K562 (cell line): ENCODE measurements around the gene HOXA9. TPM values are rescaled to one million over a fixed set of nuclear protein-coding genes. Genes with fewer than 3 reads are reported as not detected.

Experiments
- ATAC-seq: fragments of 200-7000 bp; cut with Tn5 transposase; 3 replicates; pipeline ENCODE4 v1.9.1; 2020; ENCODE audit warnings: moderate library complexity
- BruUV-seq: library from RNA; stranded (reverse); fragments of 400-500 nt; replicated peaks from 2 replicates; lab custom pipeline; 2021; lab: Mats Ljungman, UMichigan
- CTCF ChIA-PET: fragments of 300-600 bp; formaldehyde crosslinking; extraction: SDS; loops from one replicate; lab custom pipeline; 2021; ENCODE audit warnings: low intra/inter-chr PET ratio; lab: Yijun Ruan, JAX
- POLR2A ChIA-PET: fragments of 300-600, 350-650 bp; sonication (Branson Sonifier 250); formaldehyde crosslinking; extraction: SDS; loops from one replicate; lab custom pipeline; 2021; ENCODE audit warnings: antibody characterized with exemption, inconsistent platforms; lab: Yijun Ruan, JAX
- DNase-seq, 4 experiments: peaks; one replicate each; pipeline versions ENCODE4 v3.0.0 to v3.0.0-alpha.2; 2011 to 2018; ENCODE audit warnings: low spot score in 3 of 4, mixed read lengths in 3 of 4; ENCODE audit errors: extremely low read depth in 1 of 4
- FAIRE-seq: peaks from 2 replicates; lab custom pipeline; 2011; peaks lifted over from hg19 to GRCh38; lab: Jason Lieb, UNC
- H2AFZ ChIP-seq: 2 replicates; pipeline ENCODE4 v1.6.0; 2011; ENCODE audit warnings: low read depth, low read length, control low read depth, inconsistent platforms
- H3K27ac ChIP-seq: fragments of 200-600 bp; 3 replicates; pipeline ENCODE4 v1.8.0; 2011; ENCODE audit warnings: low read depth, mild to moderate bottlenecking, control low read depth, inconsistent platforms, low read length, moderate library complexity, mixed read lengths; ENCODE audit errors: extremely low read depth
- H3K27me3 ChIP-seq, 2 experiments: fragments of 300-600 bp in 1 of 2; 2 replicates in 1 of 2; 3 replicates in 1 of 2; pipeline versions ENCODE4 v1.6.0 to v1.8.0; 2011; ENCODE audit warnings: inconsistent platforms in 2 of 2, low read length in 2 of 2, mild to moderate bottlenecking in 1 of 2, mixed read lengths in 1 of 2, moderate library complexity in 1 of 2; ENCODE audit not compliant: control insufficient read depth in 2 of 2, insufficient read depth in 2 of 2
- H3K36me3 ChIP-seq: fragments of 300-600 bp; 3 replicates; pipeline ENCODE4 v1.8.0; 2011; ENCODE audit warnings: mild to moderate bottlenecking, low read length, inconsistent platforms; ENCODE audit not compliant: control insufficient read depth, insufficient read depth
- H3K4me1 ChIP-seq, 2 experiments: fragments of 200-600 bp in 1 of 2; replicated peaks in 1 of 2; 2 replicates in 1 of 2; 3 replicates in 1 of 2; pipeline versions ENCODE4 v1.5.1 to v1.8.0; 2011; ENCODE audit warnings: inconsistent platforms in 2 of 2, low read length in 2 of 2, mild to moderate bottlenecking in 1 of 2, mixed read lengths in 1 of 2, moderate library complexity in 1 of 2; ENCODE audit not compliant: control insufficient read depth in 2 of 2, insufficient read depth in 2 of 2
- H3K4me2 ChIP-seq: 2 replicates; pipeline ENCODE4 v1.6.1; 2011; ENCODE audit warnings: low read length, control low read depth, inconsistent platforms, mixed read lengths; ENCODE audit not compliant: insufficient read depth
- H3K4me3 ChIP-seq: fragments of 200-600 bp; sonication (generic), shearing (Covaris generic); 2 replicates; pipeline ENCODE4 v1.5.1; 2016; ENCODE audit warnings: control low read depth, inconsistent platforms
- H3K79me2 ChIP-seq: fragments of 200-600 bp; 3 replicates; pipeline ENCODE4 v1.8.0; 2011; ENCODE audit warnings: low read length, inconsistent platforms; ENCODE audit not compliant: control insufficient read depth, insufficient read depth
- H3K9ac ChIP-seq, 2 experiments: 2 replicates each; pipeline versions ENCODE4 v1.6.0 to v1.6.1; 2011; ENCODE audit warnings: low read depth in 2 of 2, low read length in 2 of 2, control low read depth in 1 of 2, inconsistent platforms in 1 of 2, mild to moderate bottlenecking in 1 of 2, mixed read lengths in 1 of 2; ENCODE audit not compliant: insufficient read depth in 1 of 2
- H3K9me1 ChIP-seq: one replicate; pipeline ENCODE4 v1.6.0; 2011; ENCODE audit warnings: inconsistent platforms, mild to moderate bottlenecking, low read length, moderate library complexity; ENCODE audit not compliant: control insufficient read depth, insufficient read depth
- H3K9me3 ChIP-seq: replicated peaks from 2 replicates; pipeline ENCODE4 v1.5.1; 2011; ENCODE audit warnings: low read depth, low read length, inconsistent platforms; ENCODE audit not compliant: control insufficient read depth, insufficient read depth
- H4K20me1 ChIP-seq: replicated peaks from 2 replicates; pipeline ENCODE4 v1.6.1; 2011; ENCODE audit warnings: low read length, inconsistent platforms, mixed read lengths; ENCODE audit not compliant: control insufficient read depth, insufficient read depth
- C11orf30 ChIP-seq: fragments of 450-650 bp; IDR thresholded peaks from 2 replicates; pipeline ENCODE4 v1.6.1; 2016; ENCODE audit warnings: low read depth, mild to moderate bottlenecking
- FOXK2 ChIP-seq, 2 experiments: fragments of 450-650 bp; IDR thresholded peaks in 1 of 2; conservative IDR thresholded peaks in 1 of 2; 2 replicates each; pipeline ENCODE4 v1.6.1; 2016; ENCODE audit warnings: low read depth in 2 of 2, mild to moderate bottlenecking in 1 of 2
- GABPB2 ChIP-seq: fragments of 250-450 bp; sonication (Bioruptor Pico); conservative IDR thresholded peaks from 2 replicates; pipeline ENCODE4 v1.5.1; 2021; ENCODE audit warnings: mild to moderate bottlenecking
- HMGN3 ChIP-seq: IDR thresholded peaks from 2 replicates; pipeline ENCODE4 v1.6.1; 2011; ENCODE audit warnings: borderline replicate concordance, low read depth, mild to moderate bottlenecking, mixed read lengths, low read length; ENCODE audit not compliant: insufficient read length; ENCODE audit errors: extremely low read depth
- IRF2 ChIP-seq: sonication (generic); formaldehyde crosslinking; IDR thresholded peaks from 2 replicates; pipeline ENCODE4 v1.8.1; 2022; ENCODE audit warnings: mild to moderate bottlenecking, missing genetic modification reagents
- KLF6 ChIP-seq: fragments of 250-450 bp; sonication (Bioruptor Pico); IDR thresholded peaks from 2 replicates; pipeline ENCODE4 v1.4.0; 2020; ENCODE audit warnings: mild to moderate bottlenecking, moderate library complexity, borderline replicate concordance
- RBFOX2 ChIP-seq: fragments of 200-400 bp; formaldehyde crosslinking; IDR thresholded peaks from 2 replicates; pipeline ENCODE4 v1.6.1; 2017; ENCODE audit warnings: low read depth, mild to moderate bottlenecking, low read length, moderate library complexity
- SNRNP70 ChIP-seq: fragments of 200-400 bp; formaldehyde crosslinking; optimal IDR thresholded peaks from 2 replicates; pipeline ENCODE3; 2017; ENCODE audit warnings: low read depth, low read length
- ZC3H8 ChIP-seq: fragments of 450-650 bp; IDR thresholded peaks from 2 replicates; pipeline ENCODE4 v1.6.1; 2017
- ZFP1 ChIP-seq: fragments of 450-650 bp; formaldehyde crosslinking; IDR thresholded peaks from 2 replicates; pipeline ENCODE4 v1.4.0; 2020; ENCODE audit warnings: mild to moderate bottlenecking, mixed read lengths
- ZNF445 ChIP-seq: fragments of 250-450 bp; sonication (Bioruptor Pico); IDR thresholded peaks from 2 replicates; pipeline ENCODE4 v1.4.0; 2020; ENCODE audit warnings: low read depth, mild to moderate bottlenecking, moderate library complexity
- WGBS: fragments of 100-300 bp; shearing (Covaris generic); methylation state at CpG from one replicate; pipeline ENCODE4 v1.1.6; 2016; ENCODE audit warnings: low coverage, mixed read lengths; ENCODE audit not compliant: insufficient coverage; ENCODE audit errors: missing lambda C conversion rate; 5-methylcytosine and 5-hydroxymethylcytosine counted together
- in situ Hi-C: fragments of 300-500 bp; cut with MboI; formaldehyde crosslinking; loops from 4 replicates; pipeline ENCODE4 v1.15.0; 2018; ENCODE audit warnings: inconsistent platforms, mixed read lengths
- intact Hi-C: fragments of 100-400 bp; cut with micrococcal nuclease; formaldehyde crosslinking; loops from 2 replicates; pipeline ENCODE4 v1.14.2; 2022
- polyA plus RNA-seq, 8 experiments: library from polyadenylated mRNA; depleted of rRNA in 4 of 8; stranded (reverse) in 5 of 8; unstranded in 3 of 8; fragments of >200 nt; fragmentation: Nextera tagmentation in 2 of 8; fragmentation: Illumina TruSeq in 1 of 8; extraction: Ambion mirVana in 2 of 8; extraction: Trizol in 1 of 8; gene quantifications; 2 replicates each; pipeline versions ENCODE4 v1.2.1 to v1.2.3, GENCODE V29; 2011 to 2014; ENCODE audit warnings: inconsistent platforms in 1 of 8, missing spikeins in 1 of 8
- total RNA-seq, 7 experiments: library from RNA; depleted of rRNA in 6 of 7; stranded (reverse); fragments of >200 nt in 6 of 7; fragmentation: Illumina TruSeq in 2 of 7; extraction: Trizol in 2 of 7; gene quantifications; 2 replicates each; pipeline versions ENCODE4 v1.2.1 to v1.2.3, GENCODE V29; 2011 to 2021; ENCODE audit warnings: low replicate concordance in 1 of 7
- TF ChIP-seq, protein P1 (sequence below): fragments of 450-650 bp; formaldehyde crosslinking; IDR thresholded peaks from 2 replicates; pipeline ENCODE4 v1.4.0; 2022; ENCODE audit warnings: missing genetic modification characterization
- TF ChIP-seq, protein P2 (sequence below): conservative IDR thresholded peaks from 2 replicates; pipeline ENCODE4 v1.6.1; 2011; ENCODE audit warnings: low read depth, mild to moderate bottlenecking, low read length; ENCODE audit not compliant: control insufficient read depth

HOXA9 gene
- total and polyA plus RNA-seq, 9 of the 15 experiments (the other 6 are each of a cell fraction or from before 2014, with no cell fraction given): not detected

DNA sequence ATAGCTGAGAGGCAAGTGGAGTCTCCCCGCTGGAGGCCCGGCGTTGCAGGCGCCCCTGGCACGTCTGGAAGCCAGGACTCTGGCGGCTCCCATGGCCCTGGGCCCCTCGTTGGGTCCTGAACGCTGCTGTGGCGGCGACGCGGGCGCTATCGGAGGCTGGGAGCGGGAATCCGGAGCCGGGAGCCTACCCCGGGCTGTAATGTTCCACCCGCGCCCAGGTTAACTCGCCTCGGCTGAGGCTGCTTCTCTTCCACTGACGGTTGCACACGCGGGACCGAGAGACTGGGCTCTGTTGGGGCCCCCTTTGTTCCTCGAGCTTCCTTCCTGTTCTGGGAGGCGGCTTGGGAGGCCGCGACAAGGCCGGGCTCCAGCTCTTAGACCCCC is 20.6 kb downstream of the HOXA9 start:
- CTCF ChIA-PET: no interaction called here
- H4K20me1 ChIP-seq: no peaks in the 10 kb centered on the region
- H3K4me2 ChIP-seq: no peak overlapping the region
- no peak for ATAC-seq
- no peaks in the 10 kb centered on the region for H3K9me3 ChIP-seq
- H3K4me3 ChIP-seq: no peak overlapping the region
- no peak overlapping the region for H2AFZ ChIP-seq
- H3K36me3 ChIP-seq: no peaks in the 10 kb centered on the region
- no peaks in the 10 kb centered on the region for H3K79me2 ChIP-seq
- WGBS: 13% methylated on average over 25 of the region's 31 CpGs
- no peak for FAIRE-seq
- peaks cover 30 to 88% of the 10 kb centered on the region in 2 experiments for H3K27me3 ChIP-seq
- no peaks in the 10 kb centered on the region for H3K9me1 ChIP-seq
- H3K9ac ChIP-seq: no peak overlapping the region
- in situ Hi-C loops: loop anchor here (10.0 kb wide), 1 partner anchor 290 kb away; no protein-coding TSS in a partner anchor
- intact Hi-C loops: no loop called here
- H3K4me1 ChIP-seq: peaks cover 0 to 14% of the 10 kb centered on the region in 2 experiments; a peak in 2 of 5 replicates
- DNase-seq: no peak
- no TSS peak for BruUV-seq
- no peak overlapping the region for H3K27ac ChIP-seq
- TF ChIP-seq SNRNP70: no peak
- TF ChIP-seq RBFOX2: no peak
- TF ChIP-seq HMGN3: no peak
- TF ChIP-seq, protein P1, sequence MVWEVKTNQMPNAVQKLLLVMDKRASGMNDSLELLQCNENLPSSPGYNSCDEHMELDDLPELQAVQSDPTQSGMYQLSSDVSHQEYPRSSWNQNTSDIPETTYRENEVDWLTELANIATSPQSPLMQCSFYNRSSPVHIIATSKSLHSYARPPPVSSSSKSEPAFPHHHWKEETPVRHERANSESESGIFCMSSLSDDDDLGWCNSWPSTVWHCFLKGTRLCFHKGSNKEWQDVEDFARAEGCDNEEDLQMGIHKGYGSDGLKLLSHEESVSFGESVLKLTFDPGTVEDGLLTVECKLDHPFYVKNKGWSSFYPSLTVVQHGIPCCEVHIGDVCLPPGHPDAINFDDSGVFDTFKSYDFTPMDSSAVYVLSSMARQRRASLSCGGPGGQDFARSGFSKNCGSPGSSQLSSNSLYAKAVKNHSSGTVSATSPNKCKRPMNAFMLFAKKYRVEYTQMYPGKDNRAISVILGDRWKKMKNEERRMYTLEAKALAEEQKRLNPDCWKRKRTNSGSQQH: no peak
- TF ChIP-seq, protein P2, sequence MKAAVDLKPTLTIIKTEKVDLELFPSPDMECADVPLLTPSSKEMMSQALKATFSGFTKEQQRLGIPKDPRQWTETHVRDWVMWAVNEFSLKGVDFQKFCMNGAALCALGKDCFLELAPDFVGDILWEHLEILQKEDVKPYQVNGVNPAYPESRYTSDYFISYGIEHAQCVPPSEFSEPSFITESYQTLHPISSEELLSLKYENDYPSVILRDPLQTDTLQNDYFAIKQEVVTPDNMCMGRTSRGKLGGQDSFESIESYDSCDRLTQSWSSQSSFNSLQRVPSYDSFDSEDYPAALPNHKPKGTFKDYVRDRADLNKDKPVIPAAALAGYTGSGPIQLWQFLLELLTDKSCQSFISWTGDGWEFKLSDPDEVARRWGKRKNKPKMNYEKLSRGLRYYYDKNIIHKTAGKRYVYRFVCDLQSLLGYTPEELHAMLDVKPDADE: no peak
- TF ChIP-seq C11orf30: no peak
- TF ChIP-seq FOXK2 (conservative IDR thresholded peaks at IDR 0.05 in 1 of 2, IDR thresholded peaks at IDR 0.05 in 1 of 2; ENCODE audit: low read depth in 2 of 2): no peak
- no peak for TF ChIP-seq GABPB2 (CRISPR knock-in tag)
- TF ChIP-seq ZC3H8: no peak
- no peak for TF ChIP-seq ZNF445 (CRISPR knock-in tag)
- no peak for TF ChIP-seq KLF6
- no peak for TF ChIP-seq IRF2 (CRISPR knock-in tag)
- TF ChIP-seq ZFP1 (CRISPR knock-in tag): no peak
- POLR2A ChIA-PET: interaction anchor here (0.7 kb wide), 1 partner anchor 469 kb away, joined by 4 read pairs; no protein-coding TSS in a partner anchor
